Measurements from ENCODE around the gene LACRT.

Gene LACRT

DNA sequence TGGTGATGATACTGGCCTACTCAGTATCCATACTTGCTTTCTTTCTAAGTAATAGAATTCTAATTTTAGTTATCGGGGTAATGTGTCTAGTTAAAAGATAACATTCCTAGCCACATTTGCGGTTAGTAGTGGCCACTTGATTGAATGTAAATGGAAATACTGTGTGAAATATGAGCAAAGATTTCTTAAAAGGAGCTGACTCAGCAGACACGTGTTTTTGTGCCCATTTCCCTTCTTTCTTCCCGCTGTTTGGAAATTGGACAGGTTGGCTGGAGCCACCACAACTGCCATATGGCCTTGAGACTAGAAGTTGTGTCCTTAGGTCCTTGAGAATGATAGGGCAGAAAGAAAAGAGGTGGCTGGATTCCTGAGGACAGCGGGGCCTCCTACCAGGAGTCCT lies 33.2 kb upstream of the LACRT start:
- no peak for TF ChIP-seq YY1 (IDR thresholded peaks at IDR 0.05; ENCODE audit: low read depth)

DNA sequence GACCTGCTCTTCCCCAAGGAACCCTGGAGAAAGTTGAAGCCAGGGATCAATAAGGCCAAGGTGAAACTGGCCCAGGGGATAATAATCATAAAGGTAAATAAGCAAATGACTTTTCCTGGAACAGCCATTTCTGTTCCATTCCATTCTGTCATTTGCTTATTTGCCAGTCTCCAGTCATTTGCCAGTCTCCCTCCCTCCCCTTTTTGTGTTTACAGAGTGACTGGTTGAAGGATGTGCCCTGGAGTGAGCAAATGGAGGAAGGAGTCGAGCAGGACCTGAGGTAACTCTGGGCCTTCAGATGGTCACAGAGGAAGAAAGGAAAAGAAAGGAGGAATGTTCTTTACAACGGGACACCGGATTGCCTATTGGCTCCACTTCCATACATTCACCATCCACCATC lies 31.3 kb upstream of the LACRT start:
- TF ChIP-seq TAF1 (IDR thresholded peaks at IDR 0.05; ENCODE audit: low read depth) (no peak), EGR1 (IDR thresholded peaks at IDR 0.05) (no peak), ZBTB7A (IDR thresholded peaks at IDR 0.05; ENCODE audit: low read depth) (no peak), RAD21 (IDR thresholded peaks at IDR 0.05; ENCODE audit: low read depth) (no peak)
- TF ChIP-seq, protein P1, sequence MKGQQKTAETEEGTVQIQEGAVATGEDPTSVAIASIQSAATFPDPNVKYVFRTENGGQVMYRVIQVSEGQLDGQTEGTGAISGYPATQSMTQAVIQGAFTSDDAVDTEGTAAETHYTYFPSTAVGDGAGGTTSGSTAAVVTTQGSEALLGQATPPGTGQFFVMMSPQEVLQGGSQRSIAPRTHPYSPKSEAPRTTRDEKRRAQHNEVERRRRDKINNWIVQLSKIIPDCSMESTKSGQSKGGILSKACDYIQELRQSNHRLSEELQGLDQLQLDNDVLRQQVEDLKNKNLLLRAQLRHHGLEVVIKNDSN (IDR thresholded peaks at IDR 0.05), result no peak
- TF ChIP-seq, protein P2, sequence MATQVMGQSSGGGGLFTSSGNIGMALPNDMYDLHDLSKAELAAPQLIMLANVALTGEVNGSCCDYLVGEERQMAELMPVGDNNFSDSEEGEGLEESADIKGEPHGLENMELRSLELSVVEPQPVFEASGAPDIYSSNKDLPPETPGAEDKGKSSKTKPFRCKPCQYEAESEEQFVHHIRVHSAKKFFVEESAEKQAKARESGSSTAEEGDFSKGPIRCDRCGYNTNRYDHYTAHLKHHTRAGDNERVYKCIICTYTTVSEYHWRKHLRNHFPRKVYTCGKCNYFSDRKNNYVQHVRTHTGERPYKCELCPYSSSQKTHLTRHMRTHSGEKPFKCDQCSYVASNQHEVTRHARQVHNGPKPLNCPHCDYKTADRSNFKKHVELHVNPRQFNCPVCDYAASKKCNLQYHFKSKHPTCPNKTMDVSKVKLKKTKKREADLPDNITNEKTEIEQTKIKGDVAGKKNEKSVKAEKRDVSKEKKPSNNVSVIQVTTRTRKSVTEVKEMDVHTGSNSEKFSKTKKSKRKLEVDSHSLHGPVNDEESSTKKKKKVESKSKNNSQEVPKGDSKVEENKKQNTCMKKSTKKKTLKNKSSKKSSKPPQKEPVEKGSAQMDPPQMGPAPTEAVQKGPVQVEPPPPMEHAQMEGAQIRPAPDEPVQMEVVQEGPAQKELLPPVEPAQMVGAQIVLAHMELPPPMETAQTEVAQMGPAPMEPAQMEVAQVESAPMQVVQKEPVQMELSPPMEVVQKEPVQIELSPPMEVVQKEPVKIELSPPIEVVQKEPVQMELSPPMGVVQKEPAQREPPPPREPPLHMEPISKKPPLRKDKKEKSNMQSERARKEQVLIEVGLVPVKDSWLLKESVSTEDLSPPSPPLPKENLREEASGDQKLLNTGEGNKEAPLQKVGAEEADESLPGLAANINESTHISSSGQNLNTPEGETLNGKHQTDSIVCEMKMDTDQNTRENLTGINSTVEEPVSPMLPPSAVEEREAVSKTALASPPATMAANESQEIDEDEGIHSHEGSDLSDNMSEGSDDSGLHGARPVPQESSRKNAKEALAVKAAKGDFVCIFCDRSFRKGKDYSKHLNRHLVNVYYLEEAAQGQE (IDR thresholded peaks at IDR 0.05; ENCODE audit: low read depth), result no peak

DNA sequence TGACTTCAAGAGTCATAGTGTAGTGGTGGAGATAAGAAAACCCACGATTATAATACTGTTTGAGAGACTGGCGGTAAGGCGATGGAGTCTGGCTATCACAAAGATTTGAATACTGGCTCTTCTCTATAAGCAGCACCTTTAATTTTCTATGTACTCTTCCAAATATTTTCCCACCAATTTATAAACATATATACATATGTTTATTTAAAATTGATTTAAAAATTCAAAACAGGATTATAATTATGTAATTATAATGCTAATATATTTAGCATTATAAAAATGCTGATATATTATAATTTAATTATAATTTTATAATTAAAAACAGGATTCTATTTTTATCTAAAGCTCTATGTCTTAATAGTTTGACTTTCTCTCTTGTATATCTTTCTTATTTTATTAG lies 28.9 kb upstream of the LACRT start:
- TF ChIP-seq YY1 (IDR thresholded peaks at IDR 0.05; ENCODE audit: low read depth) (no peak), CEBPB (IDR thresholded peaks at IDR 0.05) (no peak), TCF12 (IDR thresholded peaks at IDR 0.05; ENCODE audit: low read depth) (no peak), FOXM1 (IDR thresholded peaks at IDR 0.05; ENCODE audit: borderline replicate concordance, low read depth) (no peak), EGR1 (IDR thresholded peaks at IDR 0.05) (no peak), CREB1 (IDR thresholded peaks at IDR 0.05; ENCODE audit: low read depth) (no peak), TAF1 (IDR thresholded peaks at IDR 0.05; ENCODE audit: low read depth) (no peak), RAD21 (IDR thresholded peaks at IDR 0.05; ENCODE audit: low read depth) (no peak), TEAD4 (IDR thresholded peaks at IDR 0.05) (no peak), EP300 (IDR thresholded peaks at IDR 0.05; ENCODE audit: borderline replicate concordance) (no peak), ZBTB7A (IDR thresholded peaks at IDR 0.05; ENCODE audit: low read depth) (no peak), NFIC (IDR thresholded peaks at IDR 0.05) (no peak)
- TF ChIP-seq, protein P2 (IDR thresholded peaks at IDR 0.05; ENCODE audit: low read depth), result no peak
- TF ChIP-seq, protein P3, sequence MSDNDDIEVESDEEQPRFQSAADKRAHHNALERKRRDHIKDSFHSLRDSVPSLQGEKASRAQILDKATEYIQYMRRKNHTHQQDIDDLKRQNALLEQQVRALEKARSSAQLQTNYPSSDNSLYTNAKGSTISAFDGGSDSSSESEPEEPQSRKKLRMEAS (IDR thresholded peaks at IDR 0.05), result no peak
- TF ChIP-seq, protein P1 (IDR thresholded peaks at IDR 0.05), result no peak

- TF ChIP-seq ZBTB7A (IDR thresholded peaks at IDR 0.05; ENCODE audit: low read depth) (no peak), CREB1 (IDR thresholded peaks at IDR 0.05; ENCODE audit: low read depth) (no peak), TCF12 (IDR thresholded peaks at IDR 0.05; ENCODE audit: low read depth) (no peak), RAD21 (IDR thresholded peaks at IDR 0.05; ENCODE audit: low read depth) (no peak), TEAD4 (IDR thresholded peaks at IDR 0.05) (no peak), YY1 (IDR thresholded peaks at IDR 0.05; ENCODE audit: low read depth) (no peak), CEBPB (IDR thresholded peaks at IDR 0.05) (no peak), TAF1 (IDR thresholded peaks at IDR 0.05; ENCODE audit: low read depth) (no peak), EGR1 (IDR thresholded peaks at IDR 0.05) (no peak), NFIC (IDR thresholded peaks at IDR 0.05) (no peak), FOXM1 (IDR thresholded peaks at IDR 0.05; ENCODE audit: borderline replicate concordance, low read depth) (no peak), EP300 (IDR thresholded peaks at IDR 0.05; ENCODE audit: borderline replicate concordance) (no peak)
- TF ChIP-seq, protein P2 (IDR thresholded peaks at IDR 0.05; ENCODE audit: low read depth), result no peak
- TF ChIP-seq, protein P1 (IDR thresholded peaks at IDR 0.05), result no peak
- TF ChIP-seq, protein P3 (IDR thresholded peaks at IDR 0.05), result no peak
Measured at GRCh38 chr12:54662026-54662425, 27.3 kb upstream of the LACRT start.
